Caco-2 (cell line): ENCODE results near the gene FAM210B. TPM values are rescaled to one million over a fixed set of nuclear protein-coding genes. Genes with fewer than 3 reads are reported as not detected.

ENCODE experiments used
- BruUV-seq: library from RNA; stranded (reverse); fragments of 400-500 nt; replicated peaks from 2 replicates; lab custom pipeline; 2021; lab: Mats Ljungman, UMichigan
- CTCF ChIA-PET: fragments of 300-600 bp; sonication (Branson Sonifier 250); formaldehyde crosslinking; loops from one replicate; lab custom pipeline; 2022; ENCODE audit warnings: antibody characterized with exemption; lab: Charles Lee
- POLR2A ChIA-PET: fragments of 300-600 bp; sonication (Branson Sonifier 250); formaldehyde crosslinking; loops from one replicate; lab custom pipeline; 2022; ENCODE audit warnings: antibody characterized with exemption; lab: Charles Lee
- DNase-seq, 2 experiments: peaks; one replicate each; pipeline versions ENCODE4 v3.0.0 to v3.0.0-alpha.2; 2020 to 2022
- H3K27me3 ChIP-seq: replicated peaks from 2 replicates; pipeline ENCODE4 v1.6.0; 2011; ENCODE audit warnings: low read length; ENCODE audit not compliant: control insufficient read depth, insufficient read depth
- H3K36me3 ChIP-seq: 2 replicates; pipeline ENCODE4 v1.5.1; 2011; ENCODE audit warnings: low read length; ENCODE audit not compliant: control insufficient read depth, insufficient read depth
- H3K4me1 ChIP-seq: fragments of 250-450 bp; sonication (Bioruptor Pico); 2 replicates; pipeline ENCODE4 v1.5.1; 2020; ENCODE audit warnings: mild to moderate bottlenecking
- H3K4me3 ChIP-seq: 2 replicates; pipeline ENCODE4 v1.5.1; 2011; ENCODE audit warnings: low read depth, mild to moderate bottlenecking, control low read depth, low read length
- H3K9me3 ChIP-seq: fragments of 250-450 bp; sonication (Bioruptor Pico); 2 replicates; pipeline ENCODE4 v1.5.1; 2020; ENCODE audit warnings: mild to moderate bottlenecking, moderate library complexity
- H3K27ac Mint-ChIP-seq: one replicate; pipeline ENCODE4 v1.8.0; 2022; ENCODE audit warnings: mixed read lengths; ENCODE audit not compliant: unreplicated experiment
- H3K27me3 Mint-ChIP-seq: one replicate; pipeline ENCODE4 v1.8.0; 2022; ENCODE audit warnings: mixed read lengths; ENCODE audit not compliant: insufficient read depth, unreplicated experiment
- H3K36me3 Mint-ChIP-seq: one replicate; pipeline ENCODE4 v1.8.0; 2022; ENCODE audit warnings: mild to moderate bottlenecking, mixed read lengths; ENCODE audit not compliant: insufficient read depth, unreplicated experiment
- H3K4me1 Mint-ChIP-seq: one replicate; pipeline ENCODE4 v1.8.0; 2022; ENCODE audit warnings: low read depth, mixed read lengths; ENCODE audit not compliant: unreplicated experiment
- H3K4me3 Mint-ChIP-seq: one replicate; pipeline ENCODE4 v1.8.0; 2022; ENCODE audit warnings: mild to moderate bottlenecking, moderate library complexity, mixed read lengths; ENCODE audit not compliant: unreplicated experiment
- H3K9me3 Mint-ChIP-seq: one replicate; pipeline ENCODE4 v1.8.0; 2022; ENCODE audit warnings: mixed read lengths; ENCODE audit not compliant: unreplicated experiment
- intact Hi-C: fragments of 100-400 bp; cut with micrococcal nuclease; formaldehyde crosslinking; loops from one replicate; pipeline ENCODE4 v1.10.0; 2022; ENCODE audit not compliant: unreplicated experiment
- total RNA-seq: library from RNA; stranded (reverse); gene quantifications from 2 replicates; pipeline ENCODE4 v1.2.3, GENCODE V29; 2022
- TF ChIP-seq, protein P1 (sequence below), 2 experiments: fragments of 200-600 bp in 1 of 2; IDR thresholded peaks; 1 replicate in 1 of 2; 2 replicates in 1 of 2; pipeline versions ENCODE4 v1.5.1 to v1.8.0; 2011 to 2022; ENCODE audit warnings: antibody characterized with exemption in 1 of 2, control low read depth in 1 of 2, inconsistent platforms in 1 of 2, low read depth in 1 of 2, low read length in 1 of 2, mild to moderate bottlenecking in 1 of 2, moderate library complexity in 1 of 2; ENCODE audit not compliant: insufficient read depth in 1 of 2, severe bottlenecking in 1 of 2, unreplicated experiment in 1 of 2

FAM210B gene
- total RNA-seq, 1 experiment from 2014 or later: 20.5 TPM

DNA sequence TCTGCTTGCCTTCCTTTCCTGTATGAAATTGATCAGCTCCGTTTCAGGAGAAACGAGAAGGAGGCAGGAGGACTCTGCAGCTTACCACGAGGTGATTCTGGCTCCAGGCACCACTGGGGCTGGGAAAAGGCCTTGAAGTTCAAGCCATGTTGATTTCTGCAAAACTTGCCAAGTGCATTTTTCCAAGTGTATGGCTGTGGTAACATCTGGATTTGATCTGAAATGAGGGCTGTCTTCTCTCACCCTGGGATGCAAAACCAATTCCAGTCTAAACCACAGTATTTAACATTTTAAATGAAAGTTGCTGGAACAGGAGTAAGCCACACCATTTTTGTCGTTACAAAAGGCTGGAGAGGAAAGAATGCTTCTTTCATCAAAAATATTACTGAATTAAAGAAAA lies 36.1 kb upstream of the FAM210B start:
- BruUV-seq: no TSS peak
- H3K27me3 ChIP-seq: no peaks in the 10 kb centered on the region; the same call in none of the 2 replicates

DNA sequence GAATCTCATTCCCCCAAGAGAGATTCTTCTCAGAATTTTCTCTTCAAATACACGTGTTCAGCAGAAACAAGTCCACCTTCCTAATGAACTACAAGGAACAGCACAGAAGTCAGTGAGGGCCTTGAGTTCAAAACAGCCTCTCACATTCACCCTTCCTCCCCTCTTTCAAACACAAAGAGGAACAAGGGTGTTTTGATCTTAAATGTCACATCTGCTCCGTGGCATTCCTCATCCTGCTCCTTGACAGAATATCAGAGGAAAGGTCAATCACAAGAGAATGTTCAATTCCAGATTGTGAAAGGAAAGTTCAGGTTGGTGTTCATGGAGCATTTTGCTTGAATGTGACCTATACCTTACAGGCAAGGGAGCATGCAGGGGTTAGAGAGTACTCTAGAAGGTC lies 35.6 kb upstream of the FAM210B start:
- H3K36me3 ChIP-seq: no peaks in the 10 kb centered on the region
- TF ChIP-seq, protein P1, sequence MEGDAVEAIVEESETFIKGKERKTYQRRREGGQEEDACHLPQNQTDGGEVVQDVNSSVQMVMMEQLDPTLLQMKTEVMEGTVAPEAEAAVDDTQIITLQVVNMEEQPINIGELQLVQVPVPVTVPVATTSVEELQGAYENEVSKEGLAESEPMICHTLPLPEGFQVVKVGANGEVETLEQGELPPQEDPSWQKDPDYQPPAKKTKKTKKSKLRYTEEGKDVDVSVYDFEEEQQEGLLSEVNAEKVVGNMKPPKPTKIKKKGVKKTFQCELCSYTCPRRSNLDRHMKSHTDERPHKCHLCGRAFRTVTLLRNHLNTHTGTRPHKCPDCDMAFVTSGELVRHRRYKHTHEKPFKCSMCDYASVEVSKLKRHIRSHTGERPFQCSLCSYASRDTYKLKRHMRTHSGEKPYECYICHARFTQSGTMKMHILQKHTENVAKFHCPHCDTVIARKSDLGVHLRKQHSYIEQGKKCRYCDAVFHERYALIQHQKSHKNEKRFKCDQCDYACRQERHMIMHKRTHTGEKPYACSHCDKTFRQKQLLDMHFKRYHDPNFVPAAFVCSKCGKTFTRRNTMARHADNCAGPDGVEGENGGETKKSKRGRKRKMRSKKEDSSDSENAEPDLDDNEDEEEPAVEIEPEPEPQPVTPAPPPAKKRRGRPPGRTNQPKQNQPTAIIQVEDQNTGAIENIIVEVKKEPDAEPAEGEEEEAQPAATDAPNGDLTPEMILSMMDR (IDR thresholded peaks at IDR 0.05; ENCODE audit: insufficient read depth in 1 of 2, low read depth in 1 of 2, low read length in 1 of 2, severe bottlenecking in 1 of 2, unreplicated experiment in 1 of 2): no peak
- H3K4me3 ChIP-seq: no peak overlapping the region
- Mint-ChIP-seq H3K4me3 (no peak overlapping the region), H3K4me1 (no peaks in the 10 kb centered on the region), H3K36me3 (no peaks in the 10 kb centered on the region), H3K27me3 (peaks cover 14% of the 10 kb centered on the region), H3K9me3 (no peaks in the 10 kb centered on the region), H3K27ac (no peak overlapping the region)
- no peaks in the 10 kb centered on the region for H3K4me1 ChIP-seq
- no peak for DNase-seq
- ChIA-PET CTCF (no interaction called here), POLR2A (no interaction called here)
- BruUV-seq: no TSS peak
- intact Hi-C loops: no loop called here
- H3K9me3 ChIP-seq: no peaks in the 10 kb centered on the region
- no peaks in the 10 kb centered on the region; the same call in none of the 2 replicates for H3K27me3 ChIP-seq

More for the DNA sequence above, 36.1 kb upstream of the FAM210B start:
- H3K9me3 ChIP-seq: no peaks in the 10 kb centered on the region
- CTCF ChIA-PET: no interaction called here
- H3K4me3 ChIP-seq: no peak overlapping the region
- no peaks in the 10 kb centered on the region for H3K9me3 Mint-ChIP-seq
- H3K27ac Mint-ChIP-seq: no peak overlapping the region
- no peak for DNase-seq
- no peaks in the 10 kb centered on the region for H3K4me1 Mint-ChIP-seq
- H3K27me3 Mint-ChIP-seq: peaks cover 14% of the 10 kb centered on the region
- TF ChIP-seq, protein P1 (IDR thresholded peaks at IDR 0.05; ENCODE audit: insufficient read depth in 1 of 2, low read depth in 1 of 2, low read length in 1 of 2, severe bottlenecking in 1 of 2, unreplicated experiment in 1 of 2): no peak
- no peak overlapping the region for H3K4me3 Mint-ChIP-seq
- H3K36me3 Mint-ChIP-seq: no peaks in the 10 kb centered on the region
- intact Hi-C loops: no loop called here
- H3K36me3 ChIP-seq: no peaks in the 10 kb centered on the region
- POLR2A ChIA-PET: no interaction called here
- H3K4me1 ChIP-seq: no peaks in the 10 kb centered on the region

DNA sequence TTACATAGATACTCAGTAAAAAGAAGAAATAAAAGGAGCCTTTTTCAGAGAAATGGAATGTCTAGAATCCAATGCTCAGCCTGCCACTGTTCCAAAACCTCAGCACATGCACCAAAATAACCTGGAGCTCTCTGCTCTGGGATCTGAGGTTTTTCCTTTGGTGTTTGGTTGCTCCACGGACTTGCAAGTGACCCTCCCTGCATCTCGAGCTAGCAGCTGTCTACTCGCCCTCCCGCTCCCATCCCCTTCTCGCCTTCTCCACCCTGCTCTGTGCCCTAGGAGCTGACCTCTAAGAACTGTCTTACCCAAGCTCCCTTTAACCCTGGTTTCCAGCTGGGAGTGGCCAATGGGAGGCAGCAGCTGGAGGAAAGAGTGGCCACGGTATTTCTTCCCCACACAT lies 35.1 kb upstream of the FAM210B start:
- no peaks in the 10 kb centered on the region for H3K36me3 ChIP-seq

More for the DNA sequence above, 35.1 kb upstream of the FAM210B start:
- TF ChIP-seq, protein P1 (IDR thresholded peaks at IDR 0.05; ENCODE audit: insufficient read depth in 1 of 2, low read depth in 1 of 2, low read length in 1 of 2, severe bottlenecking in 1 of 2, unreplicated experiment in 1 of 2): no peak
- intact Hi-C loops: no loop called here
- Mint-ChIP-seq H3K4me1 (no peaks in the 10 kb centered on the region), H3K4me3 (no peak overlapping the region), H3K27ac (no peak overlapping the region), H3K36me3 (no peaks in the 10 kb centered on the region), H3K9me3 (no peaks in the 10 kb centered on the region), H3K27me3 (peaks cover 11% of the 10 kb centered on the region)
- no peak for DNase-seq
- POLR2A ChIA-PET: no interaction called here
- no peaks in the 10 kb centered on the region for H3K4me1 ChIP-seq
- H3K4me3 ChIP-seq: no peak overlapping the region
- BruUV-seq: no TSS peak
- CTCF ChIA-PET: no interaction called here
- H3K9me3 ChIP-seq: peaks cover 3% of the 10 kb centered on the region
- no peaks in the 10 kb centered on the region; the same call in none of the 2 replicates for H3K27me3 ChIP-seq
